Endothelial cell of umbilical vein (primary cell): ENCODE data around the gene SALL2. TPM values are rescaled to one million over a fixed set of nuclear protein-coding genes. Genes with fewer than 3 reads are reported as not detected.

Experiments
- BruUV-seq: library from RNA; stranded (reverse); fragments of 400-500 nt; replicated peaks from 2 replicates; lab custom pipeline; 2021; lab: Mats Ljungman, UMichigan
- CTCF ChIA-PET: fragments of 300-600, 350-600 bp; sonication (Branson Sonifier 250); formaldehyde crosslinking; loops from one replicate; lab custom pipeline; 2021; ENCODE audit warnings: antibody characterized with exemption, inconsistent platforms; lab: Charles Lee
- POLR2A ChIA-PET: fragments of 300-600, 350-600 bp; sonication (Branson Sonifier 250); formaldehyde crosslinking; loops from one replicate; lab custom pipeline; 2021; ENCODE audit warnings: antibody characterized with exemption, inconsistent platforms; lab: Charles Lee
- DNase-seq: peaks from one replicate; pipeline ENCODE4 v3.0.0-alpha.2; 2011; ENCODE audit warnings: low read depth, low spot score
- FAIRE-seq: peaks from 2 replicates; lab custom pipeline; 2011; peaks lifted over from hg19 to GRCh38; lab: Jason Lieb, UNC
- H2AFZ ChIP-seq: 2 replicates; pipeline ENCODE4 v1.6.0; 2012; ENCODE audit warnings: low read depth, low read length, control low read depth, inconsistent platforms
- H3K27ac ChIP-seq: 2 replicates; pipeline ENCODE4 v1.5.1; 2011; ENCODE audit warnings: low read depth, mild to moderate bottlenecking, control low read depth, low read length, moderate library complexity; ENCODE audit not compliant: insufficient read depth
- H3K27me3 ChIP-seq, 2 experiments: 2 replicates each; pipeline versions ENCODE4 v1.6.0 to v1.6.1; 2011; ENCODE audit warnings: low read length in 2 of 2, mixed read lengths in 1 of 2; ENCODE audit not compliant: control insufficient read depth in 2 of 2, insufficient read depth in 2 of 2
- H3K36me3 ChIP-seq, 2 experiments: 2 replicates in 1 of 2; 3 replicates in 1 of 2; pipeline ENCODE4 v1.5.1; 2011; ENCODE audit warnings: low read length in 2 of 2, mild to moderate bottlenecking in 1 of 2, moderate library complexity in 1 of 2; ENCODE audit not compliant: control insufficient read depth in 2 of 2, insufficient read depth in 2 of 2; ENCODE audit errors: extremely low read depth in 1 of 2
- H3K4me1 ChIP-seq: 3 replicates; pipeline ENCODE4 v1.5.1; 2011; ENCODE audit warnings: mild to moderate bottlenecking, low read length; ENCODE audit not compliant: control insufficient read depth, insufficient read depth; ENCODE audit errors: extremely low read depth
- H3K4me2 ChIP-seq: 2 replicates; pipeline ENCODE4 v1.6.1; 2011; ENCODE audit warnings: low read length, control low read depth, mixed read lengths; ENCODE audit not compliant: insufficient read depth
- H3K4me3 ChIP-seq, 3 experiments: fragments of 200-600 bp in 1 of 3; sonication (generic), shearing (Covaris generic) in 1 of 3; replicated peaks in 1 of 3; 2 replicates each; pipeline ENCODE4 v1.5.1; 2011 to 2016; ENCODE audit warnings: control low read depth in 3 of 3, low read length in 3 of 3, mild to moderate bottlenecking in 2 of 3, inconsistent platforms in 1 of 3, low read depth in 1 of 3, moderate library complexity in 1 of 3; ENCODE audit not compliant: insufficient read depth in 1 of 3
- H3K79me2 ChIP-seq: 2 replicates; pipeline ENCODE4 v1.6.0; 2012; ENCODE audit warnings: low read length, inconsistent platforms; ENCODE audit not compliant: control insufficient read depth, insufficient read depth
- H3K9ac ChIP-seq: replicated peaks from 2 replicates; pipeline ENCODE3; 2011; ENCODE audit warnings: low read length, control low read depth; ENCODE audit not compliant: insufficient read depth; ENCODE audit errors: extremely low read depth
- H3K9me1 ChIP-seq: replicated peaks from 3 replicates; pipeline ENCODE4 v1.6.0; 2011; ENCODE audit warnings: mild to moderate bottlenecking, low read length; ENCODE audit not compliant: control insufficient read depth, insufficient read depth; ENCODE audit errors: extremely low read depth
- H3K9me3 ChIP-seq: replicated peaks from 2 replicates; pipeline ENCODE4 v1.5.1; 2012; ENCODE audit warnings: low read length, inconsistent platforms; ENCODE audit not compliant: control insufficient read depth, insufficient read depth
- H4K20me1 ChIP-seq: replicated peaks from 2 replicates; pipeline ENCODE3; 2011; ENCODE audit warnings: mild to moderate bottlenecking, low read length; ENCODE audit not compliant: control insufficient read depth, insufficient read depth; ENCODE audit errors: extremely low read depth
- EZH2 ChIP-seq: IDR thresholded peaks from 2 replicates; pipeline ENCODE4 v1.6.1; 2012; ENCODE audit warnings: borderline replicate concordance, low read depth, mild to moderate bottlenecking, moderate library complexity, low read length, inconsistent platforms; ENCODE audit not compliant: severe bottlenecking
- FOS ChIP-seq: IDR thresholded peaks from 2 replicates; pipeline ENCODE4 v1.6.1; 2011; ENCODE audit warnings: mild to moderate bottlenecking, low read length, moderate library complexity, borderline replicate concordance; ENCODE audit not compliant: insufficient read depth
- GATA2 ChIP-seq: IDR thresholded peaks from 2 replicates; pipeline ENCODE4 v1.7.0; 2011; ENCODE audit warnings: low read depth, mild to moderate bottlenecking, moderate library complexity, mixed read lengths, low read length; ENCODE audit not compliant: insufficient read length, insufficient read depth
- JUN ChIP-seq: IDR thresholded peaks from 2 replicates; pipeline ENCODE4 v1.6.1; 2011; ENCODE audit warnings: borderline replicate concordance, low read depth; ENCODE audit not compliant: insufficient read length, insufficient read depth
- MYC ChIP-seq: IDR thresholded peaks from one replicate; pipeline ENCODE4 v1.6.1; 2011; ENCODE audit warnings: mild to moderate bottlenecking, low read depth, low read length
- POLR2A ChIP-seq: IDR thresholded peaks from 2 replicates; pipeline ENCODE4 v1.6.1; 2012; ENCODE audit warnings: low read depth, mild to moderate bottlenecking, control low read depth, low read length
- POLR2AphosphoS5 ChIP-seq: IDR thresholded peaks from 2 replicates; pipeline ENCODE4 v1.6.1; 2012; ENCODE audit warnings: low read depth, mild to moderate bottlenecking, control low read depth, low read length, moderate library complexity; ENCODE audit not compliant: insufficient read depth
- dilution Hi-C: fragments of 300-500 bp; cut with MboI; formaldehyde crosslinking; loops from one replicate; pipeline ENCODE4 v1.15.0; 2019; ENCODE audit warnings: low sequenced_read_pairs; ENCODE audit not compliant: extremely low pct_ligation_motif_present
- intact Hi-C: fragments of 100-400 bp; cut with micrococcal nuclease; formaldehyde crosslinking; loops from one replicate; pipeline ENCODE4 v1.10.0; 2022
- polyA plus RNA-seq, 4 experiments: library from polyadenylated mRNA; depleted of rRNA in 3 of 4; stranded (reverse) in 3 of 4; unstranded in 1 of 4; fragments of >200 nt; gene quantifications; 2 replicates each; pipeline versions ENCODE4 v1.2.1 to v1.2.3, GENCODE V29; 2011 to 2012; ENCODE audit warnings: missing spikeins in 1 of 4
- total RNA-seq: library from RNA; stranded (reverse); gene quantifications from 2 replicates; pipeline ENCODE4 v1.2.3, GENCODE V29; 2021
- TF ChIP-seq, protein P1 (sequence below), 2 donors: IDR thresholded peaks; 1 replicate in 1 of 2; 2 replicates in 1 of 2; pipeline ENCODE4 v1.5.1; 2011; ENCODE audit warnings: low read length in 2 of 2, mild to moderate bottlenecking in 2 of 2, moderate library complexity in 2 of 2, control low read depth in 1 of 2, inconsistent platforms in 1 of 2, low read depth in 1 of 2; ENCODE audit not compliant: insufficient read depth in 1 of 2; ENCODE audit errors: extremely low read depth in 1 of 2
- TF ChIP-seq, protein P2 (sequence below): IDR thresholded peaks from 2 replicates; pipeline ENCODE4 v1.6.1; 2011; ENCODE audit not compliant: insufficient read depth, insufficient read length

The SALL2 gene
- total and polyA plus RNA-seq, 2 donors (not counting 3 experiments of a cell fraction or from before 2014, with no cell fraction given) = 2.8 to 4.6 TPM

DNA sequence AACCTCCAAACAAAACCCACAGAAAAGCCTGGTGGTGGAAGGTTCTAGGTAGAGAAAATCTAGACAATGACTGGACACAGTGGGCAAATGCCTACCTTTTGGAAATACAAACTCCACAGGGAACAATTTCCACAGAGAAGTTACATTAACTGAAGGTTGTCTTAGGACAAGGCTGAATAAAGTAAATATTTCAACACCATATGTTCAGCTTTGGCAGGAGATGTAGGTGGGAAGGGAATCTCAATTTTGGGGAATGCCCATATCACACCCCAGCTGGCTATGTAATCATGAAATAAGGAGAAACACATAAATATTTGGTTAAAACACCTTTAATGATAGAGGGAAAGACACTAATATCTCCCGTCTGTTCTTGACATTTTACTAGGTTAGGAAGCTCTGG lies 5.4 kb downstream of the SALL2 start:
- BruUV-seq = no TSS peak
- Histone ChIP-seq H3K27me3 (peaks cover 14 to 15% of the 10 kb centered on the region in 2 experiments), H3K4me3 (no peak overlapping the region), H3K27ac (no peak overlapping the region), H4K20me1 (no peaks in the 10 kb centered on the region), H3K36me3 (no peaks in the 10 kb centered on the region), H3K9me3 (no peaks in the 10 kb centered on the region), H3K4me1 (no peaks in the 10 kb centered on the region), H2AFZ (no peak overlapping the region), H3K4me2 (no peak overlapping the region), H3K9ac (no peak overlapping the region), H3K9me1 (no peaks in the 10 kb centered on the region), H3K79me2 (no peaks in the 10 kb centered on the region)
- dilution Hi-C loops (no loop called here), intact Hi-C loops (no loop called here)
- DNase-seq (no peak), FAIRE-seq (no peak)
- ChIA-PET CTCF (interaction anchor here (1.3 kb wide), 1 partner anchor 23 kb away, joined by 4 read pairs; no protein-coding TSS in a partner anchor), POLR2A (no interaction called here)
- TF ChIP-seq, protein P1, sequence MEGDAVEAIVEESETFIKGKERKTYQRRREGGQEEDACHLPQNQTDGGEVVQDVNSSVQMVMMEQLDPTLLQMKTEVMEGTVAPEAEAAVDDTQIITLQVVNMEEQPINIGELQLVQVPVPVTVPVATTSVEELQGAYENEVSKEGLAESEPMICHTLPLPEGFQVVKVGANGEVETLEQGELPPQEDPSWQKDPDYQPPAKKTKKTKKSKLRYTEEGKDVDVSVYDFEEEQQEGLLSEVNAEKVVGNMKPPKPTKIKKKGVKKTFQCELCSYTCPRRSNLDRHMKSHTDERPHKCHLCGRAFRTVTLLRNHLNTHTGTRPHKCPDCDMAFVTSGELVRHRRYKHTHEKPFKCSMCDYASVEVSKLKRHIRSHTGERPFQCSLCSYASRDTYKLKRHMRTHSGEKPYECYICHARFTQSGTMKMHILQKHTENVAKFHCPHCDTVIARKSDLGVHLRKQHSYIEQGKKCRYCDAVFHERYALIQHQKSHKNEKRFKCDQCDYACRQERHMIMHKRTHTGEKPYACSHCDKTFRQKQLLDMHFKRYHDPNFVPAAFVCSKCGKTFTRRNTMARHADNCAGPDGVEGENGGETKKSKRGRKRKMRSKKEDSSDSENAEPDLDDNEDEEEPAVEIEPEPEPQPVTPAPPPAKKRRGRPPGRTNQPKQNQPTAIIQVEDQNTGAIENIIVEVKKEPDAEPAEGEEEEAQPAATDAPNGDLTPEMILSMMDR (IDR thresholded peaks at IDR 0.05; ENCODE audit: extremely low read depth in 1 of 2, insufficient read depth in 1 of 2, low read depth in 1 of 2, low read length in 2 of 2) = no peak
- TF ChIP-seq POLR2A (no peak), EZH2 (no peak), JUN (no peak), FOS (no peak), POLR2AphosphoS5 (no peak), MYC (no peak), GATA2 (no peak)
- TF ChIP-seq, protein P2, sequence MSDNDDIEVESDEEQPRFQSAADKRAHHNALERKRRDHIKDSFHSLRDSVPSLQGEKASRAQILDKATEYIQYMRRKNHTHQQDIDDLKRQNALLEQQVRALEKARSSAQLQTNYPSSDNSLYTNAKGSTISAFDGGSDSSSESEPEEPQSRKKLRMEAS = no peak
